DMS 273 (cell line): Measurements from ENCODE around the gene RND2.

Source experiments
- DNase-seq: peaks from one replicate; lab custom pipeline; 2025; ENCODE audit not compliant: unreplicated experiment; lab: John Stamatoyannopoulos, UW

Gene RND2

DNA sequence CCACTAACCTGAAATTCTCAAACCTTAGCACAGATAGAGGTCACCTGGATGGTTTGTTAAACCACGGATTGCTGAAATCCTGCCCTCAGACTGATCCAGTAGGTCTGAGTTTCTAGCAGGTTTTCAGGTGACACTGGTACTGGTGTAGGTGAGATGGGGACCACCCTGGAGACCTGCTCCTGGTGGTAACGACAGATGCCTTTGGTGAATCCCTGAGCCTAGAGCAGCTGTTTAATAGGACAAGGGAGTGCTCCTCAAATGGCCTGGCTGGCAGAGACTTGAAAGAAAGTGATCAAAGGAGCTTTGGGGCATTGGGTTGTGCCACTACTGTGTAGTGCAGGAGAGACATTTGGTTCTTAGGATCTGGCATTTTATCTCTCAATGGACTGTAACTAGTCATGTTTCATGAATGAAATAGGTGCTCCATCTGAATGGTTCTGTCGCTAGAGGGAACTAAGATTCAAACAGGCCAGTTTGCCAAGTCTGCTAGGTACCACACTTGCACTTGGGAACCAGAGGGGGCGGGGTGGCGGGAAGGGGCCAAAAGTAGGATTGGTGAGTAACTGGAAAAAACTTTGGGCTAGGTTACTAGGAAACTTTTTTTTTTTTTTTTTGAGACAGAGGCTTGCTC, 21.4 kb upstream of the RND2 start:
- peak; percentile 87 for DNase-seq

DNA sequence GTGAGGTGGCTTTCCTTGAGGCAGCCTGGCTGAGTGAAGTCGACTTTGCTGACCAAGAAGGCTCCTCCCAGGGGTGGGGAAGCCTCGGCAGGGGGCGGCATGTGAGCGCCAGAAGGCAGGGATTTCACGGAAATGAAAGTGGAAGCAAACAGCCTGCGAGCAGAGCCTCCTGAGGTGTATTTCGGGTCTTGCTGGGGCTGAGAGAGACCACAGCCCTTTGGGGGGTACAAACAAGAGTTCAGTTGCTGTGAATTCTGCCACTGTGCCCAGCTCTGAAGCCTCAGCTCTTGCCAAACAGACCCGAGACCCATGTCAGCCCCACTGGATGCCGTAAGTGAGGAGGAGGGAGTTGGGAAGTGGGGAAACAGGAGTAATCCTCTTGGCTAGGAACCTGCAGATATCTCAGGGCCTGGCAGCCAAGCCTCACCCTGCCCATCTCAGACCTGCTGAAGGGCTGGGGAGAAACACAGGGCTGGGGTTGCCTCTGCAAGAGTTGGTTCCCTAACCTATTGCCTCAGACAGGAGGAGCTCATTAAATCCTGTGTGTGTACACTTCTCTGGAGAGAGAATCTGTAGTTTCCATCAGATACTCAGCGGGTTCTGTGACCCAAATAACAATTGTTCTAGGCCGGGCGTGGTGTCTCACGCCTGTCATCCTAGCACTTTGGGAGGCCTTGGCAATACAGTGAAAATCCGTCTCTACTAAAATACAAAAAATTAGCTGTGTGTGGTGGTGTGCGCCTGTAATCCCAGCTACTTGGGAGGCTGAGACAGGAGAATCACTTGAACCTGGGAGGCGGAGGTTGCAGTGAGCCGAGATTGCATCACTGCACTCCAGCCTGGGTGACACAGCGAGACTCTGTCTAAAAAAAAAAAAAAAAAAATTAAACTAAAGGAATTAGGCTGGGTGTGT, 18.1 kb upstream of the RND2 start, which contains the start of gene IFI35:
TSS of gene IFI35 (plus strand) at position 146 of the 913 bp plus-strand sequence. CDS start at position 310, 164 bp downstream.
- DNase-seq: peak; percentile 91

DNA sequence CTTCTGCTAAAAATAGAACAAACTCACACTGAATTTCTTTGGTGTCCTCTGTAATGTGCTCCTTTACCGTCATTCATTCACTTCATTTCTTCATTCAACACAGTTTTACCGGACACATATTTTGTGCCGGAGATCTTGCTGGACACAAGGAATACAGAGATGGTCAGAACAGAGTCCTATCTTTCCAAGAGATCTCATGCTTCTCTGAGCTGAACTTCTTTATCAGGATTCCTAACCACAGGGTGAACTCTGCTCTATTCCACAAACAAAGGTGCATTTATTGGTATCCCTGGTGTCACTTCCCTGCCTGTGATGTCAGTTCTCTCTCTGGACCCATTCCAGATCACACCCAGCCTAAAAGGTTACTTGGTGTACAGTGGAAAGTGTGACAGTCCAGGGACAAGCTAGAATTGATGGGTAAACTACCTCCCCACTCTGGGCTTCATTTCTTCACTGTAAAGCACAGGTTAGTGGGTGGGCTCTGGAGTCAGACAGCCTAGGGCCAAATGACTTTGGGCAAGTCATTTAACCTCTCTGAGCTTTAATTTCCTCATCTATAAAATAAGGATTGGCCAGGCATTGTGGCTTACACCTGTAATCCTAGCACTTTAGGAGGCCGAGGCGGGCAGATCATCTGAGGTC, 14.2 kb upstream of the RND2 start:
- DNase-seq: no peak

- no peak for DNase-seq
Measured at GRCh38 chr17:43011728-43012472, 13.1 kb upstream of the RND2 start.

GRCh38 chr17:43013296-43013695, 11.7 kb upstream of the RND2 start:
- no peak for DNase-seq

DNA sequence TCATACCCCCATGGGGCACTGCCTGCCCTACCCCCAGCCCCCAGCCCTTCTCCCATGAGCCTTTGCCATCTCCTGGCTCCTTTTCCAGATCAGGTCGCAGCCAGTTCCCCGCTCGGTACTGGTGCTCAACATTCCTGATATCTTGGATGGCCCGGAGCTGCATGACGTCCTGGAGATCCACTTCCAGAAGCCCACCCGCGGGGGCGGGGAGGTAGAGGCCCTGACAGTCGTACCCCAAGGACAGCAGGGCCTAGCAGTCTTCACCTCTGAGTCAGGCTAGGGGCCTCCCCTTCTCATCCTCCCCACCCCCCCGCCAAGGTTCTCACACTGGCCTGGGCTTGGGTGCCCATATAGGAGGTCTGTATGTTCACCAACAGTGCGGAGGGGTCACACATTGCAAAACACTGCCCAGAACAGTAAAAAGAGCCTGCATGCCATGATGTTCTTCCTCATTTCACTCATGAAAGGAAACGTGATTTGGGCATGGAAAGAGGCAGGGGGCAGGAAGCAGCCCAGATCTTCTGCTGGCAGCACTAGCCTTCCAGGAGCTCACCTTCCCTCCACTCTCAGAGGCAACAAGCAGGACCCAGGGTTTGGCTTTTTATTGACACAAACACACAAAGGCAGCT, 10.9 kb upstream of the RND2 start:
- DNase-seq: no peak

DNA sequence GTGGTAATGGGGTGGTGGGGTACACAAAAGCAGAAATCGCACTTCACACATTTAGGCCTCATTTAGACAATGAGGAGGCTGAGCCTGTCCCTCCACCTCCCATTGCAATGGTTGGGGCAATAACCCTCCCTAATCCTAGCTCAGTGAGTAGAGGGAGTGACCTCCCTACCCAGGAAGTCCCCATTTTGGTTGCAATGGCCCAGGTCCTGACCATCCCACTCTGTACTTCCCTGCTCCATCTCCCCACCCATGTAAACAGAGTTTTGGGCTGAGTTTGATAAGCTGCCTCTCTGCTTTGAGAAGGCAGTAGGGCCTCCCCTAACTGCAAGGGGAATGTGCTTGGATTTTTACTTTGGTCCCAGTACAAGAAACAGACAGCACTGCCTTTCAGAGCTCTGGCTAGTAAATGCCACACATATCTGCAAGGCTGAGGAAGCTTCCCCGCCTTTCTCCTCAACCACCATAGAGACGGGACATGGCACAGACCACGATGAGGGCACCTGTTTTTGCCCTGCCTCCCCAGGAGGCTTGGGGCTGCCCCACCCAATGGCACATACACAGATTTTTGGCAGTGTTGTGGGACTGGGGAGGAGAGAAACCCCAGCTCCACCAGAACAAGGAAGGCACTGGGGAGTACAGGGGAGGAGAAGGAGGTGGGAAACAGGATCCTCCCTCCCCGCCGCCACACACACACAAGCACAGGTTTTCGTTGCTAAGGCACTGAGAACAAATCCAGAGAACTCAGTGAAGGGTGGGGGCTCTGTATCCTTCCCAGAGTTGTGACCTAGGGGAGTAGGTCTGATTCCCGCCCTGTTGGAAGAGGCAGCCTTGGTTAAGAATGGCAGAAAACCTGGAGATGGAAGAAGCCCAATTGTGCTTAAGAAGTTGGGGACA, 10.1 kb upstream of the RND2 start:
- no peak for DNase-seq

GRCh38 chr17:43015579-43015978, 9.5 kb upstream of the RND2 start:
- no peak for DNase-seq

DNA sequence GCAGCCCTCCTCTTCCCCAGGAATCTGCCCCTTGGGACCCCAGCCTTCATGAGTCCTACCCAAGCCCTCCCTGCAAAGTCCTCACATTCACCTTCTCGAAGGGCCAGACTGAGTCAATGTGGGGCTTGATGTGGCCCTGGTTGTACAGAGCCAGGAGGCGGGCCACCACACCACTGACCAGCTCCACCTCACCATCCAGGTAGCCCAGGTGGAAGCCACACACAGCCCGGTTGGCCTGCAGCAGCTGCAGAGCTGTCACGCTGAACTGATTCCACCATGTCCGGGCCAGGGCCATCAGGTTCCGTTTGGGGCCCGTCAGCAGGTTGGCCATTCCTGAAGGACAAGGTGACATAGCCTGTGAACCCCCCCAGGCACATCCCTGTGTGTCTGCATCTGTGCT, 8.8 kb upstream of the RND2 start:
- DNase-seq: no peak

GRCh38 chr17:43018008-43018853, 6.8 kb upstream of the RND2 start:
- peak; percentile 68 for DNase-seq

DNA sequence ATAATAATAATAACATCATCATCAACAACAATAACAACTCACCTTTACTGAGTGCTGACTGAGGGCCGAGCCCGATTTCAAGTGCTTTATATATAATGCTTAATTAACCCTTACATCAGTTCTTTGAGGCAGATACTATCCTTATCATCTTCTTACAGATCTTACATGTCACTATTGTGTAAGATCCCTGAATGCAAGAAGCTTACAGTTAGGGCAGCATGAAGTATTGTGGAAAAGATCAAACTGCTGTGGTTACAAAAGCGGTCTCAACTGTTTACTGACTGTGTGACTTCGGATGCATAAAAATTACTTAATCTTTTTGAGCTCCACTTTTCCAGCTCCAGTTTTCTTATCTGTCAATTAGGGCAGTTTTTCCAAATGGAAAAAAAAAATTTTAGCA, 6.1 kb upstream of the RND2 start:
- DNase-seq: no peak

GRCh38 chr17:43019418-43019817, 5.6 kb upstream of the RND2 start:
- DNase-seq: no peak

- no peak for DNase-seq
Measured at GRCh38 chr17:43020030-43020621, 4.9 kb upstream of the RND2 start.

- peak; percentile 56 for DNase-seq
Measured at GRCh38 chr17:43020789-43021740, 4.0 kb upstream of the RND2 start.

- DNase-seq: peak; percentile 93
Measured at GRCh38 chr17:43021741-43022512, 3.1 kb upstream of the RND2 start, which contains the start of gene VAT1. Gene VAT1 (minus strand): TSS chr17:43022385. CDS start chr17:43022322, 63 bp downstream.

DNA sequence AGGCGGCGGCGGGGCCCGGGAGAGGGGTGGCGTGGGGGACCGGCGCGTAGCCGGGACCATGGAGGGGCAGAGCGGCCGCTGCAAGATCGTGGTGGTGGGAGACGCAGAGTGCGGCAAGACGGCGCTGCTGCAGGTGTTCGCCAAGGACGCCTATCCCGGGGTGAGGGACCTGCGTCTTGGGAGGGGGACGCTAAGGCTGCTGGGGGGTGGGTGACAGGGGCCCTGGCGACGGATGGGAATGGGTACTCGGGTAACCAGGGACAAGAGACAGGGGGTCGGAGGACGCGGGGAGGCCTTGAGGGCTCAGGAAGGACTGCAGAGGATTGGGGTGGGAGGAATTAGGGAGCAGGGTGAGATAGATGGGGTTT, 243 bp downstream of the RND2 start:
- peak; percentile 68 for DNase-seq
